IPS-18c (cell line): ENCODE measurements around the gene SUCLG1.
"Not testable (repeated sequence)": the region's sequence is repeated elsewhere in the genome, so short reads cannot be mapped to it uniquely, and the experiment has no call there.

ENCODE experiments used
- H3K4me3 ChIP-seq: 2 replicates; pipeline ENCODE4 v1.7.0; 2013; ENCODE audit warnings: low read depth, mild to moderate bottlenecking, low read length, moderate library complexity; ENCODE audit not compliant: insufficient read depth
- H3K9me3 ChIP-seq: one replicate; pipeline ENCODE4 v1.6.1; 2013; ENCODE audit warnings: mild to moderate bottlenecking, low read length, moderate library complexity; ENCODE audit not compliant: control insufficient read depth, insufficient read depth

SUCLG1 gene

DNA sequence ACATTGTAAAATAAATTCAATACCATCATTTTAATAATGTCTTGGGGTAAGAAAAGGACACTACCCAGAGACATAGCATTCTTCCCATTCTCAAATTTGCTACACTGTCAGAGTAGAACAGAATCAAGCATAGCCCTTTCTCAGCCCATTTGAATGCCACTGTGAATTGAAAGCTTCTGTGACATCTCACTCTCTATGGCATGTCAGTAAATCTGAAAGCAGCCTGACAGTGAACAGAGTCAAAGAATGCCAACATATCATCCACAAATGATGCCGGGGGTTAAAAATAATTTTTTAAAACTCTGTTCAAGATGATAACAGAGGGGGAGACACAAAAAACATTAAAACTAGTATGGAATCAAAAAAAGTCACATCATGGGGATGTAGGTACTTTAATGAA lies 17.6 kb downstream of the SUCLG1 start:
- Histone ChIP-seq H3K9me3 (no peaks in the 10 kb centered on the region), H3K4me3 (no peak overlapping the region)

GRCh38 chr2:84441036-84441435 lies 18.0 kb downstream of the SUCLG1 start:
- no peaks in the 10 kb centered on the region for H3K9me3 ChIP-seq
- H3K4me3 ChIP-seq, result no peak overlapping the region

GRCh38 chr2:84435345-84436025 lies 23.6 kb downstream of the SUCLG1 start:
- Histone ChIP-seq H3K4me3 (no peak overlapping the region), H3K9me3 (no peaks in the 10 kb centered on the region)

DNA sequence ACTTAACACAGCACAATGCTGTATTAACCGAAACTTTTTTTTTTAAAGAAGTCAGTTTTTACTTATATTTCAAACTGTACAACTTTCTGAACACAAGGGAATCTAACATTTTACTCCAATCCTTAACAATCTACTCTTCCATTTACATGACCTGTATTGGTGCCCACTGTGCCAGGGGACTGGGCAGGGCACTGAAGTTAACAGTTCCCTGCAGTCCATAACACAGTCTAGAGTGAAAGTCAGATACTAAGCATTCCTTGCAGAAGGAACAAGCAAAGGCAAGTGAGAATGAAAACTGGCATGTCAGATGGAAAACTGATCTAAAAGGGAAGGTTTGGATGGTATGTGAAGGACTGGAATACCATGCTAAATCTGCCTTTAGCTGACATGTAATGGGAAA lies 29.8 kb downstream of the SUCLG1 start:
- H3K4me3 ChIP-seq, result no peak overlapping the region

DNA sequence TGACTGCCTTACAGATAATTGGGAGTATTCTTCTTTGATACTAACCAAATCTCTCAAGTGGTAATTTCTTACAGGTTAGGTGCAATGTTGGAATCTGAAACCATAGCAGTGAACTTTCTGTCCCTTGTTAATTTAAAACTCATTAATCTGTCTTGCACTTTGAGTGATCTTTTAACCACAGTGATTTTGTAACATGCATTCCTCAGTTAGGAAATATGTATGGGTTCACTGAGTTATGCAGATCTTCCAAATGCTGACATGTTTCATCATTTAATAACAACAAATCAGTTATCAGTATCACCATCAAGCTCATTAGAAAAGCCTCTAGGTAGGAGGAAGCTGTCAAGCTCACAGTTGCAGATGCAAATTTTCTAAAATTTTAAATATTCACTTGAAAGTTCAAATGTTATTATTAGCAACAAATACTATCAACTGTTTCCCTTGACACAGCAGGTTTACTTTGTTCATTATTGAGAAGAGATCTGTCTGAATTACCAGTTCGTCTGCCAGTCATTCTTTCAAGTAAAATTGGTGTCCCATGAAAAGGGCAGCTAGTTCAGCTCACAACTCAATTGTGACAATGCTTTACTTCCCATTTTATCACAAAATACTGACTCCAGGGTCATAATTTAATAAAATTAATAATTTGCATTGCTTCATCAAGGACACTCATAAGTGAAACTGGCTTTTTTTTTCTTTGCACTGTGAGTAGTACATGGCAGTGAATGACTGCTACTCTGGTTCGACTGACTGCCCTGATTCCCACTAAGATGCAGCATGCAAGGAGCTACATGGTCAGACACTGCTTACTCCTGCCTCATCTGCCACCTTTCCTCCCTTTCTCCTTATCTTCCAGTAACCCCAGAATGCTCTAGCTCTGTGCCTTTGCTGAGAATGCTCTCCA lies 31.6 kb downstream of the SUCLG1 start:
- no peak overlapping the region for H3K4me3 ChIP-seq
- no peaks in the 10 kb centered on the region for H3K9me3 ChIP-seq

More for the DNA sequence above, 29.8 kb downstream of the SUCLG1 start:
- H3K9me3 ChIP-seq, result no peaks in the 10 kb centered on the region

DNA sequence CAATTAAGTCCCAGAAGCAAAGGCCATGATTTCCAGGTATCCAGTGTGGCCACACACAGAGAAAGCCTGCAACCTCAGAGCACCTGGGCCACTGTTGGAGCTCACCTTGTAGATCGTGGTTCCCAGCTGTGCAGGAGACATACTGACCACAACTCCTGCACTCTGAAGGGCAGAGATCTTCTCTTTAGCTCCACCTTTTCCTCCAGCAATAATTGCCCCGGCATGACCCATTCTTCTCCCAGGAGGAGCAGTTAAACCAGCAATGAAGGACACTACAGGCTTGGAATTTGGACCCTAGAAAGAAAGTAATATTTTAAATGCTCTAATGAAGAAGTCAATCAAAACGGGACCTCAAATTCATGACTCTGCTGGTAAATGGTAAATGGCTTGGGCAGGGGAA lies 33.8 kb downstream of the SUCLG1 start:
- H3K9me3 ChIP-seq, result no peaks in the 10 kb centered on the region
- no peak overlapping the region for H3K4me3 ChIP-seq

DNA sequence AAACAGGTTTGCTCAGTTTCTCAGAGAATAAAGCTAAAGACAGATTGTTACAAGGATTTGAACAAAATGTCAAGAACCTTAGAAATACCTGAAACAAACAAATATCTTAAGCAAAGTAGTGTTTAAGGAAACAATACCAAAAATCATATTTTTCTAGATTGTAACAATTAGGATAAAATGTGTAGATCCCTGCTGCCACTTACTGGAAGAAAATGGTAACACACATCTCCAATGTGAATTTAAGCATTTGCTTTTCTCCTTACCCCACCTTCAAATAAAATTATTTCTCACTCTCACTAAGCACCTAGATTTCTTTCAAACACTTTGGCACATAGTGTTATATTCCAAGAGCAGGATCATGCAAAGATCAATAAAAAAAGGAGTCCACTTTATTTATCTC lies 34.9 kb downstream of the SUCLG1 start:
- Histone ChIP-seq H3K4me3 (no peak overlapping the region), H3K9me3 (no peaks in the 10 kb centered on the region)

DNA sequence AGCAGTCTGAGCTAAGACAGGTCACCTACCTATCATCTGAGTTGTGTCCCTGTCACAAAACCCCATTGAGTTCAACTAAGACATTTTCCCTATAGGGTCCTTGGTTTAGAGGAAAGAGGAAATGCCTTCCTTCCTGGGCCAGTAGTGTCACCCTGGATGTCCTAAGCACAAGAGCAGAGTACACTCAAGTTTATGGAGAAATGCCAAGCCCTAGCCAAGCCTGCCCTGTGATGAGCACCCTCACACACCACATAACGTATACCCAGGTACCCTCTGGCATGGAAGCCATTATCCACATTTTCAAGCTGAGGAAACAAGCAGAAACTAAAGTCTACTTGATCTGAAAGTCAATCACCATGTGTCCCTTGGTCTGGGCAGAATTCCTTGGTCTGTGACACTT lies 37.3 kb downstream of the SUCLG1 start:
- no peaks in the 10 kb centered on the region for H3K9me3 ChIP-seq
- H3K4me3 ChIP-seq, result no peak overlapping the region

DNA sequence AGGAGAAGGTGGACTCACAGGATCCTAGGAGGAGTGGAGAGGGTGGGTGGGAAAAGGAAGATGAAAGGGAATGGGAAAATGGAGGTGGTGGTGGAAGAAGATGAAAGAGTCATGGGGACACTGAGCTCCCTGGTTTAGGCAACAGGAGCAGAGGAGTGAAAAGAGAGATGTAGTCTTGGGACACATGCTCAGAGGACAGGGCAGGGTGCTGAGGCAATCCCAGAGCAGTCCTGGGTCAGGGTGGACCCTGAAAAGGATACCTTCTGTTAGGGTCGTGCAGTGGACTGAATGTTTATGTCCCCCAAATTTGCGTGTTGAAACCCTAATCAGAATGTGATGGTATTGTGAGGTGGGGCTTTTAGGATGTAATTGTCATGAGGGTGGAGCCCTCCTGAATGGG lies 37.9 kb downstream of the SUCLG1 start:
- no peak overlapping the region for H3K4me3 ChIP-seq
- no peaks in the 10 kb centered on the region for H3K9me3 ChIP-seq

DNA sequence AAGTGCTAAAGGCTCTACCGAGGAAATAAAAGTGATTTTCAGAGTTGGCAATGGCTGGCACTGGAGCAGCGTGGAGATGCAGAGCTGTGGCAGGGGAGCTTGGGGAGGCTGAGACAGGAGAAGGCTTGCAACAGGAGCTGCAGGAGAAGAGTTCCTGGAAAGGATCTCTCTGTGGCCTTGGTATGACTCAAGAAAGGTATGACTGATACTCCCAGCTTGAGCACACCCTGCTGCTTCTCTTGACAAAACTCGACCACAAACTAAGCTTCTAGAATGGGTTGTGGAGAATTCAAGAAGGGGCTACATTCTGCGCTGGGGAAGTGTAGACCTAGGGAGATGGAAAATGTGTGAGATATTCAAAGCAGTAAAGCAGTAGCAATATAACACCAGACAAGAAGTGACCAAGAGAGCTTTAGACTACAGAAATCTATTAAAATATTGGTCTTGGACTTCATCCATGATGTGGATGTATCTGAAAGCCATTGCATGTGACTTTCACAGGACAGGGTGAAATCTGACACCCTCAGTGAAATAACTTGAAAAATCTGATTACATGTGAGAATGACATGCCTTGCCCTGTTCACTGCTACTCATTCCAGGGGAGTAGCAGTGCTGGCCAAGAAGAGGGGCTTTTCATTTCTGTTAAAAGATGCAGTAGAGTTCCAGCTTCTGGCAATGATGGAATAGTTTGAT lies 41.5 kb downstream of the SUCLG1 start:
- H3K9me3 ChIP-seq, result no peaks in the 10 kb centered on the region
- H3K4me3 ChIP-seq, result no peak overlapping the region

DNA sequence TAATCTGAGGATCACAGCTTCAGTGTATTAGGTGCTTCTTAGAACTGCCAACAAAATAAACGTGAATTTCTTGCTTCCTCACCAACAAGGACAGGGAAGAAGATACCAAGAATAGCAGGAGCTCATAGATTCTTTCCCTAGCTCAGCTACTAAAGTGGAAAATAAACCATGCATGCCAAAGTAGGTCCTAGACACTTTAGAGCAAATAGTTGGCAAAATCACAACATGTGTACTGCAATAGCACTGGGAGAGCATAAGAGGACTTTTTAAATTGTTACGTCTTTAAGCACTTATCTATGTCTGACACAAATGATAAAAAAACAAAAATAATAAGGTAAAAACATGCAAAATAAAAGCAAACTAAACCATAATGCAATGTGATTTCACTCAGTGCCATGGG lies 49.5 kb downstream of the SUCLG1 start:
- Histone ChIP-seq H3K4me3 (no peak overlapping the region), H3K9me3 (no peaks in the 10 kb centered on the region)

GRCh38 chr2:84402111-84402510 lies 57.0 kb downstream of the SUCLG1 start:
- H3K9me3 ChIP-seq, H3K4me3 ChIP-seq: not testable (repeated sequence)

GRCh38 chr2:84399839-84400238 lies 59.2 kb downstream of the SUCLG1 start:
- not testable (repeated sequence) for H3K4me3 ChIP-seq, H3K9me3 ChIP-seq

DNA sequence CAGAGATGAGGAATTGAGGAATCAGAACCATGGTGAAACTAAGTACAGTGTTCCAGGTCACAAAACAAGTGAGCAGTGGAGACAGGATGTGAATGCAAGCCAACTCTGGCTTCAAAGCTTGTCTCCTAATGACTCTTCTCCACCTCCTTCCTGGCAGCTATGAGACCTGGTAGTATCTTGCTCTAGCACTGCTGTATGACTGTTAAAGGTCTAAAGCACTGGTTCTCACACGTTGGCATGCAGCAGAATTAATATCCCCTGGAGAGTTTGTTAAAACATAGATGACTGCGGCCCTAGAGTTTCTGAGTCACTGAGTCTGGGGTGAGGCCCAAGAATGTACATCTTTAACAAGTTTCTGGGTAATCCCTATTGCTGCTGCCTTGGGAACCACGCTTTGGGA lies 63.3 kb downstream of the SUCLG1 start:
- no peaks in the 10 kb centered on the region for H3K9me3 ChIP-seq
- H3K4me3 ChIP-seq, result no peak overlapping the region

GRCh38 chr2:84394628-84395027 lies 64.5 kb downstream of the SUCLG1 start:
- Histone ChIP-seq H3K9me3 (no peaks in the 10 kb centered on the region), H3K4me3 (no peak overlapping the region)

- H3K4me3 ChIP-seq, result no peak overlapping the region
These were observed 65.3 kb downstream of the SUCLG1 start for GRCh38 chr2:84393829-84394228.

GRCh38 chr2:84389794-84390193 lies 69.3 kb downstream of the SUCLG1 start:
- H3K4me3 ChIP-seq, result no peak overlapping the region
- peaks cover 4% of the 10 kb centered on the region for H3K9me3 ChIP-seq

More at GRCh38 chr2:84393829-84394228, 65.3 kb downstream of the SUCLG1 start:
- peaks cover 4% of the 10 kb centered on the region for H3K9me3 ChIP-seq
